HG02970 (cell line): ENCODE results near the gene TPT1.

Source experiments
- ATAC-seq: cut with Tn5 transposase; IDR thresholded peaks from one replicate; pipeline ENCODE4 v1.9.1; 2021; ENCODE audit warnings: mild to moderate bottlenecking, moderate library complexity, moderate number of reproducible peaks; ENCODE audit not compliant: unreplicated experiment, low FRiP score

The TPT1 gene

DNA sequence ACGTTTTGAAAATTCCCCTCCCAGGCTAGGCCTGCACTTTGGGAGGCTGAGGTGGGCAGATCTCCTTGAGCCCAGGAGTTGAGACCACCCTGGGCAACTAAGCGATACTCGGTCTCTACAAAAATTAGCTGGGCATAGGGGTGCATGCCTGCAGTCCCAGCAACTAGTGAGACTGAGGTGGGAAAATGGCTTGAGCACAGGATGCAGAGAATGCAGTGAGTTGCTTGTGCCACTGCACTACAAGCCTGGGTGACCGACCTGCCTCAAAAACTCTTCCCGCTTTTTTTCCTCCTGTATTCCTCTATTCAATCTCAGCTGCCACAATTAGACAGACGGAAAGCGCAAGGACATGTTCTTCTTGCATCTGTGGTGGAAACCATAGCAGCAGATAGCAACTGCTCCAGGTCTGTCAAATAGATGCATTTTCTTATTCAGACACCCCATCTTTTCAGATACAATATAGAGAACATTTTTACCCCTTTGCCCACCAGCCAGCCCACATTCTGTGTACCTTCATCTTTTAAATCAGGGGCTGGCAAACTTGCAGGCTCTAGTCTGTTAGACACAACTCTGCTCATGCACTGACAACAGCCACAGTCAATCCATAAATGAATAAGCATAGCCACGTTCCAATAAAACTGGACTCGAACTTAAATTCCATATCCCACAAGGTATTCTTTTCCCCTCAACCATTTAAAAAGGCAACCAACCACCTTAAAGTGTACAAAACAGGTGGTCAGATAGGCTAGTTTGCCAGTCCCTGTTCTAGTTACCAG lies 4.8 kb downstream of the TPT1 start:
- ATAC-seq = no peak

DNA sequence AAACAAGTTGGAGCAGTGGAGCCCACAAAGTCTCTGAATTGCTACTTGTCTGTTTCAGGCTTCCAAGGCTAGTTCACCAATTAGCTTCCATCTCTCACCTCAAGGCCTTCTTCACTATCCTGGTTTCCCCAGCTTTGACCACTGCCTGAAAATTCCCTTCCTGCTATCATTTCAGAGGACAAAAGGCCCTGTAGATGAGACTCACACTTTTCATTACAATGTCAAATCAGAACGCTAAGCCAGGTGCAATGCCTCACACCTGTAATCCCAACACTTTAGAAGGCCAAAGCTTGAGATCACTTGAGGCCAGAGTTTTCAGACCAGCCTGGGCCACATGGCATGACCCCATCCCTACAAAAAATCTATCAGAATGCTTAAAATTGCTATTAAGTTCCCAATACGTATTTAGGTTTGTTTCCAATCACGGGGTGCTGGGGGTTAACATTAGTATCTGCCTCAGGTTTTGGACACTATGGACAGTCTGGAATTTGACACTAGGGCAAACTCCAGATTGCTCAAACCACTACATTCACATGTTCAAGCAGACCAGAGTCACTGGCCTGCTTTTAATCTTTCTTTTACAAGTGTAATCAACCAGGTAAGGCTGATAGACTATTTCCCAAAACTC lies 5.5 kb downstream of the TPT1 start:
- ATAC-seq = no peak

GRCh38 chr13:45333977-45334922 lies 6.7 kb downstream of the TPT1 start:
- no peak for ATAC-seq

GRCh38 chr13:45333251-45333976 lies 7.6 kb downstream of the TPT1 start:
- no peak for ATAC-seq

DNA sequence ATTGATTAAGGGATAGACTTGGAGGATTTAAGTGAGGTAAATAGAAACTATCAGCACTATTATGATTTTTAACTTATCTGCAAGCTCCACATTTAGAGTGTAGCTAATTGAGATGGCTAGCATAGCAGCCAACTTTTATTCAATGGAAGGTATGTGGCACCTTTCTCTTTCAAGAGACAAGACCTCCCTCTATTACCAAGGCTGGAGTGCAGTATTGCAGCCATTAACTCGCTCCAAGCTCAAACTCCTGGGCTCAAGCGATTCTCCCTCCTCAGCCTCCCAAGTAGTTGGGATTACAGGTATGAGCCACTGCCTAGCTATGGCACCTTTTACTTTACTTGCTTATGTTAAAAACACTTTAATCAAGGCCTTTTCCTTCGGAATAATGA lies 8.2 kb downstream of the TPT1 start:
- no peak for ATAC-seq

GRCh38 chr13:45332036-45332830 lies 8.8 kb downstream of the TPT1 start:
- ATAC-seq = no peak

DNA sequence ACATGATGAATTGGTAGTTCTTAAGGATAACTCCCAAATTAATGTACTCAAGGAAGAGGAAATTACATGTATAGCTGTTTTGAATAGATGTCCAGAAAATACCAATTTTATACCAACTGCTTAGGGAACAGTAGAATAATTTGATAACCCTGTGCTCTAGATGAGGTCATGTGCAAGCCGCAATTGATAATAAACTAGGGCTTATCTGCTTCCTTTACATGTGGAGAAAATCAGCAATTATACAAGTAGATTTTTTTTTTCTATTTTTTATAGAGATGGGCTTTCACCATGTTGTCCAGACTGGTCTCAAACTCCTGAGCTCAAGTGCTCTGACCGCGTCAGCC lies 9.3 kb downstream of the TPT1 start:
- no peak for ATAC-seq

- ATAC-seq = no peak
These were observed 9.8 kb downstream of the TPT1 start for GRCh38 chr13:45331123-45331619.

DNA sequence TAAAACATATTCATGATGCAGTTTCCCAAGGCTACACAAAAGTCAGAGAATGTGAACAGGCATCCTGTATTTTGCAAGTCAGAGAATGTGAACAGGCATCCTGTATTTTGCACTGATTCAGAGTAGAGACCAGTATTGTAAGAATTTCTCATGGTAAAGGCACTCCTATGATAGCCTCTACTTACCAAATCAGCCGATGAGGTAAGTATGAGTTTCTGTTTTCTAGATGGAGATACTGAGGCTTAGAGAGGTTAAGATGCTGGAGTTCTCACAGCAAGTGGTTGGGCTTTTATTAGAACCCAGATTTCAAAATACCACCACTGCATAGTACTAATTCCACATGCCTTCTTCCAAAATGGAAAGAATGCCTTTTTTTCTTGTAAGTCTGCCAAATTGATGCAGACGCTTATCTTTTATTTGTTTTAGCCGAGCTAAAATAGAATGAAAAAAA lies 12.3 kb downstream of the TPT1 start:
- no peak for ATAC-seq

DNA sequence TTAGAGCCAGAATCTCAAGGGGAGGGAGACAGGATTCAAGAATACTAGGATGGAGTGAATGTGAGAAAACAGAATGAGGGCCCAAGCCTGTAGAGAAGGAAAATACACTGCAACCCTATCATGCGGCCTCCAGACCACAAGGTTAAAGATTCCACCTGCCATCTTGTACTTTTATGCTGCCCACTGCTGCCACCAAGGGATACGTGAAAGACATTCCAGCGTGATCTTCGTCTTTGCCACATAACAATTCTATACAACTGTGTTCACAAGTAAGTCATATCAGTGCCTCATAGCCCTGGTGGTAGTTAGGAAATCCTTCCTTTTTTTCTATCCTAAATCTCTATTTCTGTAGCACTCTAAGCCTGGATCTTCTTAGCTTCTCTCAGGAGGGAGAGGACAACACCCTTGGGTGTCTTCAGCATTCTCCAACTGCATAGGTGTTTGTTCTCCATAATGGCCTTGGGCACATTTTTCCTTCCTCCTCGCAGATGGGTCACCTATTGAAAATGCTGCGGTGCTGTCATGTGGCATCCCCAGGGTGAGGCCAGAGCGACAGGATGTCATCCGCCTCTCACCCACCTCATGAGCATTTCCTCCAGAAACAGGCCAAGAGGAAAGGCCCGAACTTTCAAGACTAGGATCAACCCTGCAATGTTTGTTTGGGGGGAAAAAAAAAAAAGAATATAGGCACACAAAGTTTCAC lies 13.6 kb downstream of the TPT1 start:
- no peak for ATAC-seq

DNA sequence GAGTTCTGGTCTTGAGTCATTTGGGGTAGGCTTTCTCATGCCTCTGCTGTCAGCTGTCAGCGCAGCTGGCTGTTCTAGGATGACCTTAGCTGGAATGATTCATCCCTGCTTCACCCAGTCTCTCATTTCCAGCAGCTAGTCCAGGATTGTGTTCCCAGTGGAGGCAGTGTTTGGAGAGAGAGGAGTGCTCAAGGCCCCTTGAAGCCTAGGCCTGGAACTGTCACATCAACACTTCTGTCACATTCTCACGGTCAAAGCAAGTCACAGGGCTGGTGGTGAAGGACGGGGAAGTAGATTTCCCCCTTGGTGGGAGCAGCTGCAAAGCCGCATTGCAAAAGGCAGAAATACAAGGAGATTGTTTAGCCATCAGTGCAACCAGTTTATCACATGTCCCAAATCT lies 15.2 kb downstream of the TPT1 start:
- ATAC-seq = no peak

- no peak for ATAC-seq
These were observed 19.9 kb downstream of the TPT1 start for GRCh38 chr13:45320876-45321629.

- no peak for ATAC-seq
These were observed 24.0 kb downstream of the TPT1 start for GRCh38 chr13:45316996-45317395.

DNA sequence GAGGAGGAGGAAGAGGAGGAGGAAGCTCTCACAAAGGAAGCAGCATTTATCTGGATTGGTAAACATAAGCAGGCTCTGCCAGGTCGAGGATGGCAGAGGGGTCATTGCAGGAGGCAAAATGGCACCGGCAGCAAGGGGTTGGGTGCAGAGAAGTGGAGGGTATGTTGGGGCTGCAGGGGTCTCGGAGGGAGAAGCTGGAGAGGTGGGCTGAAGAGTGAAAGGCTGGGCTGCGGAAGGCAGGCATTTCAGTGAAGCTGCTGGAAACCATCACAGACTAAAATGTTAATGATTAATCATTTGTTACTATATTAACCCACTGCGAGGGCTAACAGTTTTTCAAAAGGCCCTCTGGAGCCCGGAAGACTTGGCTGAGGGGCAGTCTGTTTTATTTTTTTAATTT lies 24.6 kb downstream of the TPT1 start:
- ATAC-seq = no peak

- no peak for ATAC-seq
These were observed 25.3 kb downstream of the TPT1 start for GRCh38 chr13:45315520-45316167.

- ATAC-seq = no peak
These were observed 26.2 kb downstream of the TPT1 start for GRCh38 chr13:45314822-45315221.

- no peak for ATAC-seq
These were observed 30.4 kb downstream of the TPT1 start for GRCh38 chr13:45310341-45311131.
